DOHH2 (cell line): ENCODE results near the gene SKOR2.

ENCODE experiments used
- H3F3A ChIP-seq: fragments of 200-600 bp; sonication (generic), shearing (Covaris generic); 2 replicates; pipeline ENCODE4 v1.6.0; 2016; ENCODE audit warnings: antibody characterized with exemption, mild to moderate bottlenecking; ENCODE audit not compliant: control insufficient read depth, insufficient read depth
- H3K27ac ChIP-seq: fragments of 200-600 bp; sonication (generic); 2 replicates; pipeline ENCODE4 v1.5.1; 2014; ENCODE audit warnings: low read depth, mild to moderate bottlenecking, low read length, moderate library complexity
- H3K27me3 ChIP-seq: fragments of 200-600 bp; sonication (generic); 2 replicates; pipeline ENCODE4 v1.6.1; 2014; ENCODE audit warnings: mild to moderate bottlenecking, low read length, mixed read lengths; ENCODE audit not compliant: control insufficient read depth
- H3K36me3 ChIP-seq: fragments of 200-600 bp; sonication (generic); 2 replicates; pipeline ENCODE4 v1.6.1; 2014; ENCODE audit warnings: mild to moderate bottlenecking, low read length, moderate library complexity, mixed read lengths; ENCODE audit not compliant: control insufficient read depth
- H3K4me1 ChIP-seq: fragments of 200-600 bp; sonication (generic); 2 replicates; pipeline ENCODE4 v1.6.1; 2014; ENCODE audit warnings: mild to moderate bottlenecking, low read length, mixed read lengths; ENCODE audit not compliant: control insufficient read depth
- H3K4me2 ChIP-seq: fragments of 200-600 bp; sonication (generic); 2 replicates; pipeline ENCODE4 v1.6.0; 2014; ENCODE audit warnings: mild to moderate bottlenecking, low read length, moderate library complexity
- H3K4me3 ChIP-seq: fragments of 200-600 bp; sonication (generic); 2 replicates; pipeline ENCODE4 v1.5.1; 2014; ENCODE audit warnings: mild to moderate bottlenecking, low read length, mixed read lengths
- H3K79me2 ChIP-seq: fragments of 200-600 bp; sonication (generic); 2 replicates; pipeline ENCODE4 v1.6.1; 2014; ENCODE audit warnings: mild to moderate bottlenecking, low read length, mixed read lengths; ENCODE audit not compliant: control insufficient read depth
- H3K9me2 ChIP-seq: fragments of 200-600 bp; sonication (generic); replicated peaks from 2 replicates; pipeline ENCODE4 v1.6.1; 2014; ENCODE audit warnings: mild to moderate bottlenecking, low read length, mixed read lengths; ENCODE audit not compliant: control insufficient read depth
- H3K9me3 ChIP-seq: fragments of 200-600 bp; sonication (generic); 2 replicates; pipeline ENCODE4 v1.6.1; 2014; ENCODE audit warnings: antibody characterized with exemption, low read length, mixed read lengths; ENCODE audit not compliant: control insufficient read depth, insufficient read depth
- H4K20me1 ChIP-seq: fragments of 200-600 bp; sonication (generic); 2 replicates; pipeline ENCODE4 v1.6.0; 2014; ENCODE audit warnings: low read depth, mild to moderate bottlenecking, antibody characterized with exemption, low read length, moderate library complexity; ENCODE audit not compliant: control insufficient read depth, insufficient read depth
- EZH2phosphoT487 ChIP-seq: fragments of 200-600 bp; sonication (generic); IDR thresholded peaks from 2 replicates; pipeline ENCODE4 v1.6.1; 2017; ENCODE audit warnings: borderline replicate concordance, mild to moderate bottlenecking, antibody characterized with exemption, low read length, moderate library complexity, mixed read lengths
- TF ChIP-seq, protein P1 (sequence below): fragments of 200-600 bp; sonication (generic); IDR thresholded peaks from one replicate; pipeline ENCODE4 v1.5.1; 2014; ENCODE audit warnings: antibody characterized with exemption, mild to moderate bottlenecking, low read depth, low read length; ENCODE audit not compliant: poor library complexity, severe bottlenecking

SKOR2 gene

DNA sequence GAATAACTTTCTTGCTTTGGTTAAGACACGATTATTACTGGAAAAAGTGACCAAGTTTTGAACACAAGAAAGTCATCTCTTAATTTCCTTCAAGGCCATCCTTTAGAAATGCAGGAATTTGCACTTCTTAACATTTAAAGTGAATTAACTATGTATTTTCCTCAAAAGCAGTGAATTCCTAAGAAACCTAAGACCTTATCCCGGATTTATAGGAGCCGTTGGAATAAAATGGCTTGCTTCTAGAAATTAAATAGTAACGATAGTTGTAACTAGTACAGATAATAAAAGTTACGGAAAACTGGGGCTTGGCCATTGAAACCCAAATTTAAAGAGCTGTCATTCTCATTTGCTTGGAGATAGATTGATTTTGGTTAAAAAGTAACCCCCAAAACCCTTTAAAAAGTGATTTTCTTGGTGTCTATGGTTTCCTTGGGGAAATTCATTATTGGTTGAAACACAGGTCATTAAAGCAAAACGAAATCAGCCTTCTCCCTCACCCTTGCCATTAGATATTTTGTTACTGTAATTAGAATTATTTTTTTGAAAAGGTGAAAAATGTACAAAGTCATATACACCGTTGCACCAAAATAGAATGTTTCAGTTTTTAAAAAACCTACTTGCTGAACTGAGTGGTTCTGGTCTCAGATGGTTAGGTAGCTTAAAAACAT is 2.0 kb downstream of the SKOR2 start:
- H3K27ac ChIP-seq, result no peak overlapping the region
- no peaks in the 10 kb centered on the region for H4K20me1 ChIP-seq
- no peaks in the 10 kb centered on the region for H3K79me2 ChIP-seq
- H3K4me2 ChIP-seq, result no peak overlapping the region
- TF ChIP-seq, protein P1, sequence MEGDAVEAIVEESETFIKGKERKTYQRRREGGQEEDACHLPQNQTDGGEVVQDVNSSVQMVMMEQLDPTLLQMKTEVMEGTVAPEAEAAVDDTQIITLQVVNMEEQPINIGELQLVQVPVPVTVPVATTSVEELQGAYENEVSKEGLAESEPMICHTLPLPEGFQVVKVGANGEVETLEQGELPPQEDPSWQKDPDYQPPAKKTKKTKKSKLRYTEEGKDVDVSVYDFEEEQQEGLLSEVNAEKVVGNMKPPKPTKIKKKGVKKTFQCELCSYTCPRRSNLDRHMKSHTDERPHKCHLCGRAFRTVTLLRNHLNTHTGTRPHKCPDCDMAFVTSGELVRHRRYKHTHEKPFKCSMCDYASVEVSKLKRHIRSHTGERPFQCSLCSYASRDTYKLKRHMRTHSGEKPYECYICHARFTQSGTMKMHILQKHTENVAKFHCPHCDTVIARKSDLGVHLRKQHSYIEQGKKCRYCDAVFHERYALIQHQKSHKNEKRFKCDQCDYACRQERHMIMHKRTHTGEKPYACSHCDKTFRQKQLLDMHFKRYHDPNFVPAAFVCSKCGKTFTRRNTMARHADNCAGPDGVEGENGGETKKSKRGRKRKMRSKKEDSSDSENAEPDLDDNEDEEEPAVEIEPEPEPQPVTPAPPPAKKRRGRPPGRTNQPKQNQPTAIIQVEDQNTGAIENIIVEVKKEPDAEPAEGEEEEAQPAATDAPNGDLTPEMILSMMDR, result no peak
- TF ChIP-seq EZH2phosphoT487, result no peak
- H3K9me2 ChIP-seq, result no peaks in the 10 kb centered on the region
- H3K9me3 ChIP-seq, result peaks cover 6% of the 10 kb centered on the region; the same call in 1 of the 2 replicates
- no peaks in the 10 kb centered on the region for H3F3A ChIP-seq
- no peaks in the 10 kb centered on the region for H3K36me3 ChIP-seq
- no peaks in the 10 kb centered on the region for H3K4me1 ChIP-seq
- peaks cover 24% of the 10 kb centered on the region for H3K27me3 ChIP-seq
- H3K4me3 ChIP-seq, result no peak overlapping the region

DNA sequence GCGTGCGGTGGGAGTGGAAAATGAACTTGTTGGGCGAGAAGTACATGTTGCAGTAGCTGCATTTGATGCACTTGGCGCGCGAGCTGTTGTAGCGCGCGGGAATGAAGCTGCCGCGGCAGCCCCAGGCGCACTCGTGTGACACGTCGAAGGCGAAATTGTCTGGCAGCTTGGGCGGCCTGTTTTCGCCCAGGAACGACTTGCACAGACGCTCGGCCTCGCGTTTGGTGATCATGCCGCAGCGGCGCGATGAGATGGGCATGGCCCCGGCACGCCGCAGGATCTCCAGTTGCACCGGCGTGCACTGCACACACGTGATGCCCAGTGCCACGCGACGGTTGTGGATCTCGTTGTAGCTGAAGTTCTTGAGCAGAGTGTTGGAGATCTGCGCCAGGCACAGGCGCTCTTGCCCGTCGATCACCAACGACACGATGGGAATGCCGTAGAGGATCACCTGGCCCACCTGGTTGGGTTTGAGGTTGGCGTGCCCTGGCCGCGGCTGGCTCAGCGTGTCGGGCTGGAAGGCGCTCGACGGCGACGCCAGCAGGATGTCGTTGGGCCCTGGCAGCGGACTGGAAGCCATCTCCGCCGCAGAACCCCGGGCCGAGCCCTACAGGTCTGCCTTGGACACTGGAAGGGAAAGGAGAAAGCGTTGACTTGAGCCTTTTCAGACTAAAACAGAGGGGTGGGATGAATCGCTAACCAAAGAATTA is 2.7 kb downstream of the SKOR2 start:
- H3K36me3 ChIP-seq, result no peaks in the 10 kb centered on the region
- H3K4me1 ChIP-seq, result no peaks in the 10 kb centered on the region
- no peak overlapping the region for H3K4me2 ChIP-seq
- no peak overlapping the region for H3K27ac ChIP-seq
- no peak overlapping the region for H3K4me3 ChIP-seq
- TF ChIP-seq, protein P1, result no peak
- no peak for TF ChIP-seq EZH2phosphoT487
- no peaks in the 10 kb centered on the region for H3K79me2 ChIP-seq
- no peaks in the 10 kb centered on the region for H4K20me1 ChIP-seq
- peaks cover 23% of the 10 kb centered on the region for H3K27me3 ChIP-seq
- H3K9me2 ChIP-seq, result no peaks in the 10 kb centered on the region
- H3K9me3 ChIP-seq, result peaks cover 6% of the 10 kb centered on the region; the same call in 1 of the 2 replicates
- H3F3A ChIP-seq, result no peaks in the 10 kb centered on the region

DNA sequence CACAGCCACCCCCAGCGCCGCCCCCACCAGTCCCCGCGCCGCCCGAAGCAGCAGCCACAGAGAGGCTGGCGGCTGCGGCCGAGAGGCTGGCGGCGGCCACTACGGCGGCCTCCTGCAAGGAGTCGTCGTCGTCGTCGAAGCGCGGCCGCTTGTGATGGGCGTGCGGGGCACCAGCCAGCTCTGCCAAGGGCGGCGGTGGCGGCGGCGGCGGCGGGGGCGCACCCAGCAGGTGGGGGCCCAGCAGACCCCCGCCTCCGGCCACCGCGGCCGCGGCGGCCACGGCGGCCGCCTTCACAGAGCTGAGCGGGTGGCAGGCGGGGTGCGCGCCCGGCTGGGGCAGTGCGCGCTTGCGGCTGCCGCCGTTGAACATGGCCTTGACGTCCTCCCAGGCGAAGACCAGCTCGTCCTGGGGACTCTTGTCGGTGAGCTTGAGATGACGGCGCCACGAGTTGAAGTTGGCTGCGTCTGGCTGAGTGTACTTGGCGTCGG is 3.3 kb downstream of the SKOR2 start:
- Histone ChIP-seq H3K4me2 (no peak overlapping the region), H4K20me1 (no peaks in the 10 kb centered on the region), H3K79me2 (no peaks in the 10 kb centered on the region), H3F3A (no peaks in the 10 kb centered on the region), H3K27ac (no peak overlapping the region), H3K4me1 (no peaks in the 10 kb centered on the region), H3K9me3 (peaks cover 6% of the 10 kb centered on the region; the same call in 1 of the 2 replicates), H3K9me2 (no peaks in the 10 kb centered on the region), H3K36me3 (no peaks in the 10 kb centered on the region), H3K4me3 (no peak overlapping the region), H3K27me3 (peaks cover 23% of the 10 kb centered on the region)
- TF ChIP-seq, protein P1, result no peak
- TF ChIP-seq EZH2phosphoT487, result no peak
